HL-60 (cell line): ENCODE results near the gene ORC3.

Source experiments
- GABPA ChIP-seq: IDR thresholded peaks from 2 replicates; pipeline ENCODE4 v1.6.1; 2012; ENCODE audit warnings: low read depth
- POLR2AphosphoS5 ChIP-seq: IDR thresholded peaks from 2 replicates; pipeline ENCODE4 v1.6.1; 2012; ENCODE audit warnings: low read depth
- SPI1 ChIP-seq: IDR thresholded peaks from 2 replicates; pipeline ENCODE4 v1.6.1; 2012; ENCODE audit warnings: low read depth, mild to moderate bottlenecking, borderline replicate concordance
- TF ChIP-seq, protein P1 (sequence below): IDR thresholded peaks from one replicate; pipeline ENCODE4 v1.5.1; 2011; ENCODE audit warnings: low read length, control low read depth, inconsistent platforms; ENCODE audit not compliant: insufficient read depth
- TF ChIP-seq, protein P2 (sequence below): IDR thresholded peaks from 2 replicates; pipeline ENCODE4 v1.6.1; 2012; ENCODE audit warnings: low read depth; ENCODE audit not compliant: insufficient replicate concordance

DNA sequence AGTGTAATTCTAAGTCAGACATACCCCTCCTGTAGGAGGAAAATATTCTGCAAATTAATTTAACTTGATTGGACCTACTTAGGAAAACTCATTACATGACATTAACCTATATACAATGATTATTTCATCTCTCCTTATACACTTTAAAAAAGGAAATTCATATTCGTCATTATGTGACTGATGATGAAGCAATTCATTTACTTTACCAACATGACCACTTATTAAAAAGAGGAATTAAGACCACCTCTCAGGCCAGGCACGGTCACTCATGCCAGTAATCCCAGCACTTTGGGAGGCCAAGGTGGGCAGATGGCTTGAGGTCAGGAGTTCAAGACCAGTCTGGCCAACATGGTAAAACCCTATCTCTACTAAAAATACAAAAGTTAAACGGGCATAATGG lies 100.5 kb downstream of the ORC3 start:
- TF ChIP-seq, protein P1, sequence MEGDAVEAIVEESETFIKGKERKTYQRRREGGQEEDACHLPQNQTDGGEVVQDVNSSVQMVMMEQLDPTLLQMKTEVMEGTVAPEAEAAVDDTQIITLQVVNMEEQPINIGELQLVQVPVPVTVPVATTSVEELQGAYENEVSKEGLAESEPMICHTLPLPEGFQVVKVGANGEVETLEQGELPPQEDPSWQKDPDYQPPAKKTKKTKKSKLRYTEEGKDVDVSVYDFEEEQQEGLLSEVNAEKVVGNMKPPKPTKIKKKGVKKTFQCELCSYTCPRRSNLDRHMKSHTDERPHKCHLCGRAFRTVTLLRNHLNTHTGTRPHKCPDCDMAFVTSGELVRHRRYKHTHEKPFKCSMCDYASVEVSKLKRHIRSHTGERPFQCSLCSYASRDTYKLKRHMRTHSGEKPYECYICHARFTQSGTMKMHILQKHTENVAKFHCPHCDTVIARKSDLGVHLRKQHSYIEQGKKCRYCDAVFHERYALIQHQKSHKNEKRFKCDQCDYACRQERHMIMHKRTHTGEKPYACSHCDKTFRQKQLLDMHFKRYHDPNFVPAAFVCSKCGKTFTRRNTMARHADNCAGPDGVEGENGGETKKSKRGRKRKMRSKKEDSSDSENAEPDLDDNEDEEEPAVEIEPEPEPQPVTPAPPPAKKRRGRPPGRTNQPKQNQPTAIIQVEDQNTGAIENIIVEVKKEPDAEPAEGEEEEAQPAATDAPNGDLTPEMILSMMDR: no peak
- TF ChIP-seq, protein P2, sequence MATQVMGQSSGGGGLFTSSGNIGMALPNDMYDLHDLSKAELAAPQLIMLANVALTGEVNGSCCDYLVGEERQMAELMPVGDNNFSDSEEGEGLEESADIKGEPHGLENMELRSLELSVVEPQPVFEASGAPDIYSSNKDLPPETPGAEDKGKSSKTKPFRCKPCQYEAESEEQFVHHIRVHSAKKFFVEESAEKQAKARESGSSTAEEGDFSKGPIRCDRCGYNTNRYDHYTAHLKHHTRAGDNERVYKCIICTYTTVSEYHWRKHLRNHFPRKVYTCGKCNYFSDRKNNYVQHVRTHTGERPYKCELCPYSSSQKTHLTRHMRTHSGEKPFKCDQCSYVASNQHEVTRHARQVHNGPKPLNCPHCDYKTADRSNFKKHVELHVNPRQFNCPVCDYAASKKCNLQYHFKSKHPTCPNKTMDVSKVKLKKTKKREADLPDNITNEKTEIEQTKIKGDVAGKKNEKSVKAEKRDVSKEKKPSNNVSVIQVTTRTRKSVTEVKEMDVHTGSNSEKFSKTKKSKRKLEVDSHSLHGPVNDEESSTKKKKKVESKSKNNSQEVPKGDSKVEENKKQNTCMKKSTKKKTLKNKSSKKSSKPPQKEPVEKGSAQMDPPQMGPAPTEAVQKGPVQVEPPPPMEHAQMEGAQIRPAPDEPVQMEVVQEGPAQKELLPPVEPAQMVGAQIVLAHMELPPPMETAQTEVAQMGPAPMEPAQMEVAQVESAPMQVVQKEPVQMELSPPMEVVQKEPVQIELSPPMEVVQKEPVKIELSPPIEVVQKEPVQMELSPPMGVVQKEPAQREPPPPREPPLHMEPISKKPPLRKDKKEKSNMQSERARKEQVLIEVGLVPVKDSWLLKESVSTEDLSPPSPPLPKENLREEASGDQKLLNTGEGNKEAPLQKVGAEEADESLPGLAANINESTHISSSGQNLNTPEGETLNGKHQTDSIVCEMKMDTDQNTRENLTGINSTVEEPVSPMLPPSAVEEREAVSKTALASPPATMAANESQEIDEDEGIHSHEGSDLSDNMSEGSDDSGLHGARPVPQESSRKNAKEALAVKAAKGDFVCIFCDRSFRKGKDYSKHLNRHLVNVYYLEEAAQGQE: no peak
- TF ChIP-seq POLR2AphosphoS5 (no peak), GABPA (no peak), SPI1 (no peak)
